ENCODE data around the gene TSPAN2.

GRCh38 chr1:115084902-115085511, 4.3 kb downstream of the TSPAN2 start:
- no peak for TF ChIP-seq CTCF (IDR thresholded peaks at IDR 0.05; ENCODE audit: low read depth, low read length, missing input control)
- no peak for TF ChIP-seq TAF1 (conservative IDR thresholded peaks at IDR 0.05)
- no peak for TF ChIP-seq REST (IDR thresholded peaks at IDR 0.05)
- no peak for TF ChIP-seq JUND (IDR thresholded peaks at IDR 0.05)
- TF ChIP-seq ZBTB33 (IDR thresholded peaks at IDR 0.05), result no peak
- no peak for TF ChIP-seq ATF3 (IDR thresholded peaks at IDR 0.05)
- TF ChIP-seq RAD21 (IDR thresholded peaks at IDR 0.05), result no peak

Data from liver (tissue), 3 donors.